Heart left ventricle (tissue), 16 donors: ENCODE measurements around the gene THSD7B. TPM values are rescaled to one million over a fixed set of nuclear protein-coding genes. Genes with fewer than 3 reads are reported as not detected.

ENCODE experiments used
- ATAC-seq, 4 donors: fragments of 200-7000 bp; cut with Tn5 transposase; one replicate each; pipeline ENCODE4 v1.9.1; 2020 to 2022; ENCODE audit warnings: moderate library complexity in 4 of 4, mild to moderate bottlenecking in 3 of 4, moderate number of reproducible peaks in 1 of 4
- DNase-seq, 5 donors: peaks; one replicate each; pipeline ENCODE4 v3.0.0-alpha.2; 2020
- H3K27ac ChIP-seq, 12 donors: fragments of 200-600 bp; sonication (generic) in 4 of 12; one replicate each; pipeline versions ENCODE4 v1.5.0 to v1.8.0; 2016 to 2022; ENCODE audit warnings: mild to moderate bottlenecking in 2 of 12
- H3K27me3 ChIP-seq, 9 donors: fragments of 200-600 bp; sonication (generic) in 2 of 9; one replicate each; pipeline versions ENCODE4 v1.5.1 to v1.8.0; 2016 to 2022; ENCODE audit warnings: mild to moderate bottlenecking in 3 of 9
- H3K36me3 ChIP-seq, 9 donors: fragments of 200-600 bp; sonication (generic) in 2 of 9; one replicate each; pipeline versions ENCODE4 v1.5.0 to v1.8.0; 2018 to 2022; ENCODE audit warnings: mild to moderate bottlenecking in 2 of 9
- H3K4me1 ChIP-seq, 12 donors: fragments of 200-600 bp; sonication (generic) in 4 of 12; one replicate each; pipeline versions ENCODE4 v1.5.0 to v1.8.0; 2016 to 2022; ENCODE audit warnings: mild to moderate bottlenecking in 3 of 12
- H3K4me3 ChIP-seq, 12 donors: fragments of 200-600 bp; sonication (generic) in 4 of 12; one replicate each; pipeline versions ENCODE4 v1.5.0 to v1.8.0; 2017 to 2022; ENCODE audit warnings: mild to moderate bottlenecking in 9 of 12, moderate library complexity in 4 of 12
- H3K9me3 ChIP-seq, 12 donors: fragments of 200-600 bp; sonication (generic) in 4 of 12; one replicate each; pipeline versions ENCODE4 v1.5.0 to v1.8.0; 2016 to 2022; ENCODE audit warnings: mild to moderate bottlenecking in 1 of 12
- POLR2A ChIP-seq, 2 donors: fragments of 450-650 bp; IDR thresholded peaks; one replicate each; pipeline ENCODE4 v1.6.1; 2017; ENCODE audit warnings: antibody characterized with exemption in 2 of 2, mild to moderate bottlenecking in 2 of 2, moderate library complexity in 2 of 2
- WGBS, 4 donors: extraction: QIAGEN DNeasy Blood & Tissue Kit in 2 of 4; methylation state at CpG; one replicate each; pipeline versions ENCODE4 v1.1.5 to v1.1.7; 2013 to 2018; 5-methylcytosine and 5-hydroxymethylcytosine counted together
- intact Hi-C, 10 donors: fragments of 100-400 bp; cut with DNase I; formaldehyde crosslinking; loops; one replicate each; pipeline versions ENCODE4 v1.11.1 to v1.14.2; 2022
- polyA plus RNA-seq, 2 donors: library from polyadenylated mRNA; stranded (reverse); fragments of 200-250 nt; gene quantifications; one replicate each; pipeline ENCODE4 v1.2.3, GENCODE V29; 2013
- total RNA-seq, 9 donors: library from RNA; depleted of rRNA in 2 of 9; stranded (reverse); fragments of >200 nt in 2 of 9; fragmentation: NEBNext Ultra II Directional in 3 of 9; extraction: Animal tissue kit (Norgen Biotek cat#: 25700) in 3 of 9; gene quantifications; one replicate each; pipeline versions ENCODE4 v1.1.0 to v1.2.4, GENCODE V29; 2016 to 2023
- TF ChIP-seq, protein P1 (sequence below), 12 donors: fragments of 200-600 bp; sonication (generic) in 4 of 12; IDR thresholded peaks; one replicate each; pipeline versions ENCODE4 v1.5.0 to v1.8.0; 2018 to 2022; ENCODE audit warnings: antibody characterized with exemption in 12 of 12, mild to moderate bottlenecking in 5 of 12
- donor health status: ischemic (EF 13 %, LVEDD 7.1; RV severe dilation, severe dysfunction).
- donor health status: healthy with polysubstance abuse.
- donor health status: DM: no; HTN: yes; CAD: no.
- donor health status: DM: no; HTN: no; CAD: no.
- donor health status: ischemic (EF 25% LVEDD 6.9; RV normal size, moderate dysfunction).
- donor health status: ischemic (EF 25% LVEDD 5.7; RV mildly dilated, moderate dysfunction).
- donor health status: healthy.
- donor health status: DM: yes; HTN: yes; CAD: no.
- donor health status: ischemic (EF 35%, LVEDD 5.7; RV mildly dilated, moderate dysfunction).
- donor health status: nonischemic (EF 11% LVEDD 7.7; RV severe dilation, severe dysfunction).
- donor health status: DM: yes; HTN: yes; CAD: no.
- donor health status: PGD.
- donor health status: ischemic (EF 29% LVEDD 5.4; RV normal size, mild dysfunction).
- donor health status: nonischemic (EF 23%, LVEDD 6.1; RV moderate dilation, normal function).

The THSD7B gene
- total and polyA plus RNA-seq, 11 donors, result 0.04 to 0.43 (median 0.17) TPM

DNA sequence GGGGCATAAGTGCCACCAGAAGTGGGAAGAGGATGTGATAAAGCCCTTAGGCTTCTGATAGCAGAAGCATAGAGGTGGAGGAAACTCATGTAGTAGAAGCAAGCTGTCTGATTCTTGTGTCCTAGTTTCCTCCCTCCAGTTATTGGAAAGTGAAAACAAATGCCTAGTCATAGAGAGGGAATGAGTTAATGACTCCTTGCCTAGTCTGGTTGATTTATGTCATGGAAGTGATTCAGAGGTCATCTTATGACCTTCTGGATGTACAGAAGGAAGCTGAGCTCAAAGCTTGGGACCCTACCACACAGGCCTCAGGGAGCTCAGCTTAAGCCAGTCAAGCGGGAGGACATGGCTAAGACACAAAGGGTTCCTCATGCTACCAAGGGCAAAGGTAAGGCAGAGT, 232.2 kb downstream of the THSD7B start:
- Histone ChIP-seq H3K27ac (no peak overlapping the region), H3K4me3 (no peak overlapping the region), H3K36me3 (no peaks in the 10 kb centered on the region), H3K27me3 (no peaks in the 10 kb centered on the region), H3K9me3 (no peaks in the 10 kb centered on the region), H3K4me1 (no peaks in the 10 kb centered on the region)
- TF ChIP-seq, protein P1, sequence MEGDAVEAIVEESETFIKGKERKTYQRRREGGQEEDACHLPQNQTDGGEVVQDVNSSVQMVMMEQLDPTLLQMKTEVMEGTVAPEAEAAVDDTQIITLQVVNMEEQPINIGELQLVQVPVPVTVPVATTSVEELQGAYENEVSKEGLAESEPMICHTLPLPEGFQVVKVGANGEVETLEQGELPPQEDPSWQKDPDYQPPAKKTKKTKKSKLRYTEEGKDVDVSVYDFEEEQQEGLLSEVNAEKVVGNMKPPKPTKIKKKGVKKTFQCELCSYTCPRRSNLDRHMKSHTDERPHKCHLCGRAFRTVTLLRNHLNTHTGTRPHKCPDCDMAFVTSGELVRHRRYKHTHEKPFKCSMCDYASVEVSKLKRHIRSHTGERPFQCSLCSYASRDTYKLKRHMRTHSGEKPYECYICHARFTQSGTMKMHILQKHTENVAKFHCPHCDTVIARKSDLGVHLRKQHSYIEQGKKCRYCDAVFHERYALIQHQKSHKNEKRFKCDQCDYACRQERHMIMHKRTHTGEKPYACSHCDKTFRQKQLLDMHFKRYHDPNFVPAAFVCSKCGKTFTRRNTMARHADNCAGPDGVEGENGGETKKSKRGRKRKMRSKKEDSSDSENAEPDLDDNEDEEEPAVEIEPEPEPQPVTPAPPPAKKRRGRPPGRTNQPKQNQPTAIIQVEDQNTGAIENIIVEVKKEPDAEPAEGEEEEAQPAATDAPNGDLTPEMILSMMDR (IDR thresholded peaks at IDR 0.05), result no peak
- TF ChIP-seq POLR2A (IDR thresholded peaks at IDR 0.05), result no peak
- no peak for DNase-seq
- ATAC-seq, result no peak
- intact Hi-C loops, result no loop called here
- 84 to 93% (median 90%) methylated on average over 1 of the region's 1 CpG for WGBS, 4 donors

DNA sequence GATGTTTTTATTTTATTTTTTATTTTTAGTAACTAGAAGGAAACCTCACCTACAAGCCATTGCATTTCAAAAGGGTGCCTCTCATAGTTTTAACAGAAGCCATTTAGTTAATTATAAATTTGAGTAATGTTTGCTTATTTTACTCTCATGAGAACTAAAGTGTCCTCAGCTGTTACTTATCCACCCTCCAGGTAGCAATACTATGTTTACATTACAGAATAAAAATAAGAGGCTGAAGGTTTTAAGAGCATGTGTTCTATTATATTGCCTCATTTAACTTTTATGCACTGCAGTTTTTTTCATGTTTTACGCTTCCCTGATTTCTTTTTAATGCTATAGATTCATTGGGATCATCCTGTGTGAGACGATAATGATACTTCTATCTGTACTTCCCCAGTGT, 235.5 kb downstream of the THSD7B start:
- DNase-seq, result no peak
- no peaks in the 10 kb centered on the region for H3K36me3 ChIP-seq
- no peaks in the 10 kb centered on the region for H3K9me3 ChIP-seq
- no peaks in the 10 kb centered on the region for H3K4me1 ChIP-seq
- intact Hi-C loops, result no loop called here
- no peak for ATAC-seq
- no peak overlapping the region for H3K4me3 ChIP-seq
- H3K27ac ChIP-seq, result no peak overlapping the region
- WGBS, 4 donors, result 79 to 84% (median 82%) methylated on average over 2 of the region's 2 CpGs
- no peaks in the 10 kb centered on the region for H3K27me3 ChIP-seq
- TF ChIP-seq, protein P1 (IDR thresholded peaks at IDR 0.05), result no peak
- no peak for TF ChIP-seq POLR2A (IDR thresholded peaks at IDR 0.05)

DNA sequence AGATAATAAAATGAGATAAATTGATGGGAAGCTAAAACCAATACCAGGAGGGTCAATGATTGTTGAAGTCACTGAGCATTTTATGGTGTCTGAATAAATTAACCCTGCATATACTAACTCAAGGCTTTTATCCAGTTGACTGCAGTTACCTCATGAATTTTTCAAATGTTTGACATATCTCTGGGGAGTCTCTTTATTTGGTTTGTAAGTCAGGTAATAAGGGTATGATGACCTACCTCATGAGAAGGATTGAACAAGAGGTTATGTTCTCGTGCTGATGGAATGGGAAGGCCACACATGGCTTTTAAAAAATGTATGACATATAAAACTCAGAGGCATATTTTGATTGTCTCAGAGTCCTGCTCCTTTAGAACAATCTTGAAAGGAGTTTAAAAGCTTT, 237.6 kb downstream of the THSD7B start:
- 74 to 84% (median 80%) methylated on average over 1 of the region's 1 CpG for WGBS, 4 donors
- Histone ChIP-seq H3K36me3 (no peaks in the 10 kb centered on the region), H3K4me3 (no peak overlapping the region), H3K27me3 (no peaks in the 10 kb centered on the region), H3K4me1 (no peaks in the 10 kb centered on the region), H3K27ac (no peak overlapping the region), H3K9me3 (no peaks in the 10 kb centered on the region)
- ATAC-seq (no peak), DNase-seq (no peak)
- TF ChIP-seq, protein P1 (IDR thresholded peaks at IDR 0.05), result no peak
- TF ChIP-seq POLR2A (IDR thresholded peaks at IDR 0.05), result no peak
- intact Hi-C loops, result no loop called here

DNA sequence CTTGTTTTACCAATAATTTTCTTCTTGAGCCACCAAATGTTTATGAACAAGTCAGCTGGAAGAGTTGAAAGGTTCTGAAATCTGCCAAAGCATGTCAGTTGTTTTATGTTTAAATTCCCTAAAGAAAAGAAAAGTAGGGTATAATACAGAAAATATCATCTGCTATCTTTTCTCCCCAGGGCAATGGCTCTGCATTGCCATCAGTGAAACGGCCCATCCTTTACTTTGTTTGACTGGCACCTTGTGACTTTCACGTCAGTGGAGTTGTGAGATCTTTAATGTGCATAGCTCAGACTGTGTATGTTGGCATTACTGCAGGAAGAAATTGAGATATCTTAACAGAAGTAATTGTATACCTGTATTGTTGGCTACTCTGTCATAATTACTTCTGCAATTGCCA, 239.9 kb downstream of the THSD7B start:
- Histone ChIP-seq H3K9me3 (no peaks in the 10 kb centered on the region), H3K27me3 (no peaks in the 10 kb centered on the region), H3K4me3 (no peak overlapping the region), H3K4me1 (no peaks in the 10 kb centered on the region), H3K36me3 (no peaks in the 10 kb centered on the region), H3K27ac (no peak overlapping the region)
- intact Hi-C loops, result no loop called here
- WGBS, 4 donors, result 59 to 66% (median 63%) methylated on average over 2 of the region's 2 CpGs
- no peak for DNase-seq
- no peak for ATAC-seq
- TF ChIP-seq POLR2A (IDR thresholded peaks at IDR 0.05), result no peak
- TF ChIP-seq, protein P1 (IDR thresholded peaks at IDR 0.05), result no peak
